ENCODE results near the gene PKP3. TPM values are rescaled to one million over a fixed set of nuclear protein-coding genes. Genes with fewer than 3 reads are reported as not detected.
"Not testable (repeated sequence)": the region's sequence is repeated elsewhere in the genome, so short reads cannot be mapped to it uniquely, and the experiment has no call there.

PKP3 gene
- polyA plus RNA-seq, 3 donors = 1.0 to 15.4 (median 3.4) TPM

DNA sequence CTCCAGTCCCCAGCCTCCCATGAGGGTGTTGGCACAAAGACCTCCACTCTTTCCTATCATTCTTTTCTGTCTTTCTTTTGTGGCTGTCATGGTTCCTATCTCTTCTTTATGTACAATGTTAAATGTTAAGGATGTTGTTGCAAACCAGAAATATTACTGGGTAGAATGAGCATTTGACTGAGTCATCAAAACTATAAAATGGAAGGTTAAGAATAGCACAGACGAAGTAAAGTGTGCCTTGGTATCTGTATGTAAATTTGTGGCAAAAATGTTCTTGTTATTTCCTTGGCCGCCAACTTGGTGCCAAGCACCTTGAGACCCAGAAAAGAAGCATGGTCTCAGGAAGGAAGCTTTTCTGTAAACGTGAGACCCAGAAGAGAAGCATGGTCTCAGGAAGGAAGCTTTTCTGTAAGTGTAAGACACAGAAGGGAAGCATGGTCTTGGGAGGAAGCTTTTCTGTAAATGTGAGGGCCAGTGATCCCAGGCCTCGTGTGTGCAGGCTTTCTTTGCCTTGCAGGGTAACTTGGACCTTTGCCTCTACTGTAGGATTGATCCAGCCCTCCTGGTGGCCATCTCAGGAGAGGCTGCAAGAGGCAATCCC lies 6.7 kb upstream of the PKP3 start:
- H3K27ac ChIP-seq (ENCODE audit: low read depth, low read length) = no peak overlapping the region
- 51 to 76% (median 51%) methylated on average over 4 of the region's 4 CpGs for WGBS, 3 donors

- WGBS, 3 donors = 54 to 73% (median 60%) methylated on average over 15 to 17 of the region's 17 CpGs
- not testable (repeated sequence) for H3K27ac ChIP-seq (ENCODE audit: low read depth, low read length)
Measured at GRCh38 chr11:389369-389768, 4.6 kb upstream of the PKP3 start.

- WGBS, 3 donors = 34 to 88% (median 74%) methylated on average over 8 to 11 of the region's 11 CpGs
- H3K27ac ChIP-seq (ENCODE audit: low read depth, low read length) = no peak overlapping the region
Measured at GRCh38 chr11:390175-390574, 3.8 kb upstream of the PKP3 start.

DNA sequence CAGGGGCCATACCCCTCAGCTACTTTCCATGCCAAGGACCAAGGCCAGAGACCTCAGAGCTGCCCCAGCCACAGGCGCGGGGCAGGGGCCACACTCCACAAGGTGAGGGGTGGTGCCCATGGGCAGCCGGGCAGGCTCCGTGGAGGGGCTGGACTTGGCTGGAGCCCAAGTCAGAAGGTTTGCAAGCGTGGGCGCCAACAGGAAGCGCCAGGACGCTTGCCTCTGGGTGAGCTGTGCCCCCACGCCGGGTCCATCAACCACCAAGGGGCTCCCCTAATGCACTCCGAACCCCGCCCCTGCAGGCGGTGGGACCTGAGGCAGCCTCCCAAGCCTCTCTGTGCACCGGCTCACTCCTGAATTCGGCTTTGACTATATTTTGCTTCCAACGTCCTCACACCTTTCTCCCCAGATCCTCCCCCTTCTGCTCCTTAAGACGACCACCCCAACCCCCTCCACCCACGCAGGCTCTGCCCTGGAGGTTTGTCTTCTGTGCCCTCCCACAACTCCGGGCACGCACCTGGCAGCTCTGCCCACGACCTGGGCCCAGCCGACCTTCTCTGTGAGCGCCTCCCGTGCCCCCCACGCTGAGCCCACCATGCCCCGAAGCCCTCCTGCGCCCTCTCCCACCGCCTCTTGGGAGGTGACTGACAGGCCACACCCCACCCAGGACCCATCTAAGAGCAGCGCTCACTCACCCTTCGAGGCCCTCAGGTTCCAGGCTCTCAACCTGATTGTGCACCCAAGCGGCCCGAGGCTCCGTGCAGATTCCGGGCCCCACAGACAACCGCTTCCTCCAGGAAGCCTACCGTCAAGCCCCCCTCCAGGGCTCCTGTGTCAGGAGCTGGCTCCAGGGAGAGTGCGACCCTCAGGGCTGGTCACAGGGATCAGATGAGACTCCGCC lies 2.6 kb upstream of the PKP3 start:
- H3K27ac ChIP-seq (ENCODE audit: low read depth, low read length) = no peak overlapping the region
- 72 to 75% (median 72%) methylated on average over 38 of the region's 38 CpGs for WGBS, 3 donors

- no peak overlapping the region for H3K27ac ChIP-seq (ENCODE audit: low read depth, low read length)
- 87 to 91% (median 91%) methylated on average over 32 to 36 of the region's 36 CpGs for WGBS, 3 donors
Measured at GRCh38 chr11:392102-392777, 1.8 kb upstream of the PKP3 start.

DNA sequence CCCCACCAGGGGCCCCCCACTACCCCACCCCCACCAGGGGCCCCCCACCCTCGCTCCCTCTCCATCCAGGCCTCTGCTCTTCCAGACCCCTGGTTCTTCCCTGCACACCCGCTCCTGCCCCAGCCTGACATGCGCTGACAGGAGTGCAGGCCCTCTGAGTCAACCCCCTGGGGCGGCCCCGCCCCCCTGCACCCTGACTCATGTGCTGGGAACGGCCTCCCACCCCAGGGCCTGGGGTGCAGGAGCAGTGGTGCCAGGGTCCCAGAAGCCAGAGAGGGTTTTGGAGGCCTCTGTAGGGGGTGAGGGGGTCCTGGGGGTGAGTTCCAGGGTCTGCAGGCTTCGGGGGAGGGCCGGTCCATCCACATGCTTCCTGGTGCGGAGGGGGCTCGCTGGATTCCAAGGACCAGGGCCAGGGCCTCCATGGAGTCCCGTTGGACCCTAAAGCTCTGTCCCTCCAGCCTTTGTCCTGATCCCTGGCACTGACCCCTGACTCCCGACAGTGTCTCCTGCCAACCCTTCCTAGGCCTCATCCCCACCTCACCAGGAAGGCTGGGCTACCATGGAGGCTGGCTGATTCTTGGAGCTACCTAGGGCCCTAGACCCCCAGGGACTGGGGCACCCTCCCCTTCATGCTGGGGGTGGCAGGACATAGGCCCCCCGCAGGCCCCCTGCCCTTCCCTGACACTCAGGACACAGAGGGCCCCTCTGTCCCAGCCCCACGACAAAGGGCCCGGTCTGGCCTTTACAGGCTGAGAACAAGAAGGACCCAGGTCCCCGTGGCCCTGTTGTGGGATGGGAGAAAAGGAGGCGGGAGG lies 583 bp upstream of the PKP3 start:
- 74 to 87% (median 80%) methylated on average over 11 to 17 of the region's 17 CpGs for WGBS, 3 donors
- no peak overlapping the region for H3K27ac ChIP-seq (ENCODE audit: low read depth, low read length)

- 51 to 78% (median 70%) methylated on average over 23 to 25 of the region's 25 CpGs for WGBS, 3 donors
- no peak overlapping the region for H3K27ac ChIP-seq (ENCODE audit: low read depth, low read length)
Measured at GRCh38 chr11:394858-395655, 1.0 kb downstream of the PKP3 start.

GRCh38 chr11:395866-396265 lies 1.9 kb downstream of the PKP3 start:
- WGBS, 3 donors = 74 to 75% (median 74%) methylated on average over 11 of the region's 11 CpGs

DNA sequence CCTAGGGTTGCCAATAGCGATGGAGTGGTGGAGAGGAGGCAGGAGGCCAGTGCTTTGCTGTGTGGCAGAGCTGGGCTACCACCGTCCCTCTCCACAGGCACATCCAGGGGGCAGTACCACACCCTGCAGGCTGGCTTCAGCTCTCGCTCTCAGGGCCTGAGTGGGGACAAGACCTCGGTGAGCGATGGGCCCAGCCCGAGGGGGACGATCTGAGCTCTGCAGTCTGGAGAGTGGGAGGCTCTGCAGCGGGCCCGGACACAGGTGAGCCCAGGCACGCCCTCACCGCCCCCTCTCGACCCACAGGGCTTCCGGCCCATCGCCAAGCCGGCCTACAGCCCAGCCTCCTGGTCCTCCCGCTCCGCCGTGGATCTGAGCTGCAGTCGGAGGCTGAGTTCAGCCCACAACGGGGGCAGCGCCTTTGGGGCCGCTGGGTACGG lies 2.5 kb downstream of the PKP3 start:
- WGBS, 3 donors = 35 to 60% (median 57%) methylated on average over 21 to 23 of the region's 23 CpGs
- H3K27ac ChIP-seq (ENCODE audit: low read depth, low read length) = no peak overlapping the region

More at GRCh38 chr11:395866-396265, 1.9 kb downstream of the PKP3 start:
- H3K27ac ChIP-seq (ENCODE audit: low read depth, low read length) = no peak overlapping the region

DNA sequence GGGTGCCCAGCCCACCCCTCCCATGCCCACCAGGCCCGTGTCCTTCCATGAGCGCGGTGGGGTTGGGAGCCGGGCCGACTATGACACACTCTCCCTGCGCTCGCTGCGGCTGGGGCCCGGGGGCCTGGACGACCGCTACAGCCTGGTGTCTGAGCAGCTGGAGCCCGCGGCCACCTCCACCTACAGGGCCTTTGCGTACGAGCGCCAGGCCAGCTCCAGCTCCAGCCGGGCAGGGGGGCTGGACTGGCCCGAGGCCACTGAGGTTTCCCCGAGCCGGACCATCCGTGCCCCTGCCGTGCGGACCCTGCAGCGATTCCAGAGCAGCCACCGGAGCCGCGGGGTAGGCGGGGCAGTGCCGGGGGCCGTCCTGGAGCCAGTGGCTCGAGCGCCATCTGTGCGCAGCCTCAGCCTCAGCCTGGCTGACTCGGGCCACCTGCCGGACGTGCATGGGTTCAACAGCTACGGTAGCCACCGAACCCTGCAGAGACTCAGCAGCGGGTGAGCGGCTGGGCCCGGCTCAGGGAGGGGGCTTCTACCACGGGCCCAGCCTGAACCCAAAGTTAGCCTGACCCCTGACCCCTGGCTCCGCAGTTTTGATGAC lies 3.0 kb downstream of the PKP3 start:
- 34 to 46% (median 43%) methylated on average over 36 to 43 of the region's 43 CpGs for WGBS, 3 donors
- no peak overlapping the region for H3K27ac ChIP-seq (ENCODE audit: low read depth, low read length)

- 88 to 92% (median 91%) methylated on average over 20 of the region's 20 CpGs for WGBS, 3 donors
- no peak overlapping the region for H3K27ac ChIP-seq (ENCODE audit: low read depth, low read length)
Measured at GRCh38 chr11:398826-399225, 4.8 kb downstream of the PKP3 start.

- 47 to 87% (median 63%) methylated on average over 21 of the region's 21 CpGs for WGBS, 3 donors
- H3K27ac ChIP-seq (ENCODE audit: low read depth, low read length) = no peak overlapping the region
Measured at GRCh38 chr11:399731-400211, 5.8 kb downstream of the PKP3 start.

DNA sequence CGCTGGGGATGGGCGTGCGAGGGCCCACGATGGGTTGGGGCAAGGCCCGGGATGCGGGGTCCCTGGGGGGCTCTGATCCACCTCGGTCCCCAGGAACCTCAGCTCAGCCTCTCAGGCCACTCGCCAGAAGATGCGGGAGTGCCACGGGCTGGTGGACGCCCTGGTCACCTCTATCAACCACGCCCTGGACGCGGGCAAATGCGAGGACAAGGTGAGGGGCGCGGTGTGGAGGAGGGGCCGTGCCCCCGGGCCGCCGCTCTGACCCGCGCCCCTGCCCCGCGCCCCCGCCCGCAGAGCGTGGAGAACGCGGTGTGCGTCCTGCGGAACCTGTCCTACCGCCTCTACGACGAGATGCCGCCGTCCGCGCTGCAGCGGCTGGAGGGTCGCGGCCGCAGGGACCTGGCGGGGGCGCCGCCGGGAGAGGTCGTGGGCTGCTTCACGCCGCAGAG lies 6.3 kb downstream of the PKP3 start:
- 47 to 80% (median 61%) methylated on average over 46 to 50 of the region's 50 CpGs for WGBS, 3 donors
- H3K27ac ChIP-seq (ENCODE audit: low read depth, low read length) = no peak overlapping the region

GRCh38 chr11:401196-401595 lies 7.2 kb downstream of the PKP3 start:
- 99 to 100% methylated on average over 3 to 16 of the region's 52 CpGs; no CpG with 5 or more reads in 1 of the 3 donors for WGBS, 3 donors
- not testable (repeated sequence) for H3K27ac ChIP-seq (ENCODE audit: low read depth, low read length)

- 68 to 88% (median 71%) methylated on average over 47 to 54 of the region's 55 CpGs for WGBS, 3 donors
- no peak overlapping the region for H3K27ac ChIP-seq (ENCODE audit: low read depth, low read length)
Measured at GRCh38 chr11:403021-403760, 9.2 kb downstream of the PKP3 start.

GRCh38 chr11:403761-404431 lies 9.9 kb downstream of the PKP3 start:
- WGBS, 3 donors = 89 to 91% (median 91%) methylated on average over 27 of the region's 27 CpGs
- H3K27ac ChIP-seq (ENCODE audit: low read depth, low read length) = no peak overlapping the region
